Activated CD4-positive, alpha-beta T cell treated with anti-CD3 and anti-CD28 coated beads, Interleukin-2, amount 10 ng/mL, durations not matched to agents 7 days and 5 days (primary cell): ENCODE measurements around the gene CARD11. TPM values are rescaled to one million over a fixed set of nuclear protein-coding genes. Genes with fewer than 3 reads are reported as not detected.

Source experiments
- CTCF ChIA-PET: fragments of 350-600 bp; sonication (Branson Sonifier 250); formaldehyde crosslinking; loops from one replicate; lab custom pipeline; 2021; ENCODE audit warnings: antibody characterized with exemption; lab: Charles Lee
- POLR2A ChIA-PET: fragments of 350-600 bp; sonication (Branson Sonifier 250); formaldehyde crosslinking; loops from one replicate; lab custom pipeline; 2021; ENCODE audit warnings: antibody characterized with exemption; lab: Charles Lee
- DNase-seq: peaks from one replicate; pipeline ENCODE4 v3.0.0-alpha.2; 2020
- H3K27ac Mint-ChIP-seq: one replicate; pipeline ENCODE4 v1.8.0; 2021; ENCODE audit warnings: mild to moderate bottlenecking, moderate library complexity, mixed read lengths
- H3K27me3 Mint-ChIP-seq: one replicate; pipeline ENCODE4 v1.8.0; 2021; ENCODE audit warnings: mixed read lengths
- H3K36me3 Mint-ChIP-seq: one replicate; pipeline ENCODE4 v1.8.0; 2021; ENCODE audit warnings: low read depth, mixed read lengths
- H3K4me1 Mint-ChIP-seq: one replicate; pipeline ENCODE4 v1.8.0; 2021; ENCODE audit warnings: mixed read lengths
- H3K4me3 Mint-ChIP-seq: one replicate; pipeline ENCODE4 v1.8.0; 2021; ENCODE audit warnings: mild to moderate bottlenecking, moderate library complexity, mixed read lengths
- H3K9me3 Mint-ChIP-seq: one replicate; pipeline ENCODE4 v1.8.0; 2021; ENCODE audit warnings: mixed read lengths
- total RNA-seq, 2 experiments: library from RNA; stranded (reverse); gene quantifications; one replicate each; pipeline ENCODE4 v1.2.3, GENCODE V29; 2021

Gene CARD11
- total RNA-seq, 2 experiments from 2014 or later, result 160 to 167 TPM

- no peak for DNase-seq
- POLR2A ChIA-PET, result no interaction called here
- Mint-ChIP-seq H3K27me3 (no peaks in the 10 kb centered on the region), H3K27ac (no peak overlapping the region), H3K4me1 (no peaks in the 10 kb centered on the region), H3K4me3 (no peak overlapping the region), H3K9me3 (no peaks in the 10 kb centered on the region), H3K36me3 (peaks cover 60% of the 10 kb centered on the region)
- CTCF ChIA-PET, result interaction anchor here (1.1 kb wide), 1 partner anchor 182 kb away, joined by 3 read pairs; no protein-coding TSS in a partner anchor
Measured at GRCh38 chr7:2909471-2910039, 134.1 kb downstream of the CARD11 start.

GRCh38 chr7:2909043-2909442, 134.6 kb downstream of the CARD11 start:
- POLR2A ChIA-PET, result no interaction called here
- peaks cover 2% of the 10 kb centered on the region for H3K4me1 Mint-ChIP-seq
- CTCF ChIA-PET, result interaction anchor here (0.7 to 1.1 kb wide), 2 partner anchors 182 to 264 kb away, joined by 3 to 6 read pairs; no protein-coding TSS in a partner anchor
- H3K27me3 Mint-ChIP-seq, result no peaks in the 10 kb centered on the region
- peaks cover 64% of the 10 kb centered on the region for H3K36me3 Mint-ChIP-seq
- no peak overlapping the region for H3K27ac Mint-ChIP-seq
- no peak overlapping the region for H3K4me3 Mint-ChIP-seq
- H3K9me3 Mint-ChIP-seq, result no peaks in the 10 kb centered on the region
- DNase-seq, result no peak

GRCh38 chr7:2908103-2908683, 135.5 kb downstream of the CARD11 start:
- Mint-ChIP-seq H3K36me3 (peaks cover 64% of the 10 kb centered on the region), H3K27ac (no peak overlapping the region), H3K27me3 (no peaks in the 10 kb centered on the region), H3K9me3 (no peaks in the 10 kb centered on the region), H3K4me3 (no peak overlapping the region), H3K4me1 (peaks cover 11% of the 10 kb centered on the region)
- ChIA-PET CTCF (interaction anchor here (1.1 kb wide), 1 partner anchor 183 kb away, joined by 3 read pairs; no protein-coding TSS in a partner anchor), POLR2A (no interaction called here)
- DNase-seq, result no peak

DNA sequence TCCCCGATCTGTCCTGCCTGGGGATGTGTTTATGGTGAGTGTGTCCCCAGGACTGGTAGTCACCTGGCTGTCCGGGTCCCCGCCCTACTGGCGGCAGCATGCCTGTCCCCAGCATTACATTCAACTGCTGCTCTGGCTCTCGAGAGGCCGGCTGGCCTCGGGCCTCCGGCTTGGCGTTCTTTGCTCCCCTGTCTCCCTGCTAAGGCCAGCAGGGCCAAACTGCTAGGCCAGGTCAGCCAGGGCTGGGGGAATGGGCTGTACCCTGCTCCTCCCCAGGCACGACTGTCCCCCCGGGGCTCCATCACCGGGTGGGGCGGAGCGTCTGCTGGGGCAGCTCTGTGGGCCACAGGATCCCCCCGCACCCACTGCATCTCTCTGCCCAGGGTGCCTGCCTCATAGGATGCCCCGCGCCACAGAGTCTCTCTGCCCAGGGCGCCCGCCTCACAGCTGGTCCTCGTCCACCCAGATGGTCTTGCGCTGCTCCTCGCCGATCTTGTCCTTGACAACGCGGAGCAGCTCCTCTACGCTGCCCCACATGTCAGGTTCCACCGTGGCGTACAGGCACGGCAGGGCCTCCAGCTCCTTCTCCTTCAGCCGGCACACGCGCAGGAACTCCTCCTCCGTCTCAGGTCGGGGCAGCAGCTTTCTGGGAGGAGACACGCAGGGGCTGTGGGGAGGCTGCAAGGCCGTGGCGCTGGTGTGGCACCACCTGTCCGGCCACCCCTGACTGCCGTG, 137.3 kb downstream of the CARD11 start:
- H3K27ac Mint-ChIP-seq, result no peak overlapping the region
- ChIA-PET CTCF (interaction anchor here (1.0 to 4.0 kb wide), 2 partner anchors 12 to 16 kb away, joined by 3 to 18 read pairs; no protein-coding TSS in a partner anchor), POLR2A (no interaction called here)
- no peaks in the 10 kb centered on the region for H3K27me3 Mint-ChIP-seq
- peaks cover 26% of the 10 kb centered on the region for H3K4me1 Mint-ChIP-seq
- no peaks in the 10 kb centered on the region for H3K9me3 Mint-ChIP-seq
- no peak overlapping the region for H3K4me3 Mint-ChIP-seq
- H3K36me3 Mint-ChIP-seq, result peaks cover 64% of the 10 kb centered on the region
- DNase-seq, result no peak

DNA sequence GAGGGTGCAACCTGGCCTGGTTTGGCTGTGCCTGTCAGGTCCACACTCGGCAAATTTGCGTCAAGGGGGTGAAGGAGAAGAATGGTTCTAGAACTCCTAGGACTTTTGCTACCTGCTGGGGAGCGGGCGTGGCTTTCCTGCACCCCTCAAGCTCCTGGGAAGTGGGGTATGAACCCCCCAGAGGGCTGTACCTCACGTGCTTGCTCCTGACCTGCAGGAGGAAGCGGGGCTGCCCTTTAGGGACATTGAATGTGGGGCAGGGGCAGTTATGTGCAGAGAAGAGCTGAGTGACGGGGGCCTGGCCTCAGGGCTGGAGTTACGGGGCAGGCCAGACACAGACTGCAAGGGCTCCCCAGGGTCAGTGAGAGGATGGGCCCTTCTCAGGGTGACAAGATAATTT, 138.2 kb downstream of the CARD11 start:
- H3K9me3 Mint-ChIP-seq, result no peaks in the 10 kb centered on the region
- no peak overlapping the region for H3K4me3 Mint-ChIP-seq
- H3K36me3 Mint-ChIP-seq, result peaks cover 61% of the 10 kb centered on the region
- H3K27ac Mint-ChIP-seq, result no peak overlapping the region
- no peak for DNase-seq
- POLR2A ChIA-PET, result no interaction called here
- CTCF ChIA-PET, result interaction anchor here (4.0 kb wide), 1 partner anchor 11 kb away, joined by 18 read pairs; no protein-coding TSS in a partner anchor
- H3K4me1 Mint-ChIP-seq, result peaks cover 28% of the 10 kb centered on the region
- H3K27me3 Mint-ChIP-seq, result no peaks in the 10 kb centered on the region

DNA sequence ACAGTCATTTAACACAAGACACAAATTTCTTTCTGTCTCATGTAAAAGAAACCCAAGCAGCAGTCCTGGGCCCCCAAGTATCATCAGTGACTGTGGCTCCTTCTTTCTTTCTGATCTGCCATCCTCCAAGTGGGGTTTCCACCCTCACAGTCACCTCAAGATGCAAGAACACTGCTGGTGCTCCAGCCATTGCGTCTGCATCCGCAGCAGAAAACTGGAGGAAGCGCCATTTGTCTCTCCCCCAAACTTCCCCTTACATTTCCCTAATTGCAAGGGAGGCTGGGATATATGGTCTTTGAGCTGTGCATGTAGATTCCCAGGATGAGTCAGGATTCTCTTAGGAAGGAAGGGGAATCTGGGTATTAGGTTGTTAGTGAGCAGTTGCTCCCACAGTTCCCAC, 138.6 kb downstream of the CARD11 start:
- H3K4me1 Mint-ChIP-seq, result peaks cover 28% of the 10 kb centered on the region
- CTCF ChIA-PET, result interaction anchor here (1.4 to 4.0 kb wide), 2 partner anchors 11 to 214 kb away, joined by 3 to 18 read pairs; no protein-coding TSS in a partner anchor

DNA sequence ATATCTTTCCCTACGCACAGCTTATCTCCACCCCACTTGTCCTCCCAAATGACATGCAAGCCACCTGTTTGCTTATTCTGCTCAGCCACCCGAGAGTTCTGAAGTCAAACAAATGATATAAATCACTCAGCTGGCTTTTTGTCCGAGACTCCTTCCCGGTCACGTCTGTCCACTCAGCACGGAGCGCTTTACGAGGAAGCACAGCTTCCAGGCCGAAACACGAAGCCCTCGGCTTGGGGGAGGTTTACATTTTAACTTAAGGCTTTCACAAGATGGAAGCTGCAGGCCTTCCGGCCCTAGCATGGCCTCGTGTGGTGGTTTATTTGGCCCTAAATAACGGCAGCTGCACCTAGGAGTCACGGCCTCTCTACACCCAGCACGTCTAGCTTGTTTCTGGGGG, 139.5 kb downstream of the CARD11 start:
- ChIA-PET POLR2A (interaction anchor here (0.6 kb wide), 1 partner anchor 497 kb away, joined by 3 read pairs; no protein-coding TSS in a partner anchor), CTCF (interaction anchor here (0.6 to 4.0 kb wide), 4 partner anchors 10 to 215 kb away, joined by 3 to 18 read pairs (median 3); no protein-coding TSS in a partner anchor)
- DNase-seq, result no peak
- Mint-ChIP-seq H3K9me3 (no peaks in the 10 kb centered on the region), H3K4me1 (peaks cover 28% of the 10 kb centered on the region), H3K27ac (peak overlapping the region; percentile 25), H3K4me3 (no peak overlapping the region), H3K36me3 (peaks cover 54% of the 10 kb centered on the region), H3K27me3 (no peaks in the 10 kb centered on the region)

More for the DNA sequence above, 138.6 kb downstream of the CARD11 start:
- POLR2A ChIA-PET, result no interaction called here
- Mint-ChIP-seq H3K36me3 (peaks cover 59% of the 10 kb centered on the region), H3K4me3 (no peak overlapping the region), H3K27me3 (no peaks in the 10 kb centered on the region), H3K27ac (no peak overlapping the region), H3K9me3 (no peaks in the 10 kb centered on the region)
- DNase-seq, result no peak

DNA sequence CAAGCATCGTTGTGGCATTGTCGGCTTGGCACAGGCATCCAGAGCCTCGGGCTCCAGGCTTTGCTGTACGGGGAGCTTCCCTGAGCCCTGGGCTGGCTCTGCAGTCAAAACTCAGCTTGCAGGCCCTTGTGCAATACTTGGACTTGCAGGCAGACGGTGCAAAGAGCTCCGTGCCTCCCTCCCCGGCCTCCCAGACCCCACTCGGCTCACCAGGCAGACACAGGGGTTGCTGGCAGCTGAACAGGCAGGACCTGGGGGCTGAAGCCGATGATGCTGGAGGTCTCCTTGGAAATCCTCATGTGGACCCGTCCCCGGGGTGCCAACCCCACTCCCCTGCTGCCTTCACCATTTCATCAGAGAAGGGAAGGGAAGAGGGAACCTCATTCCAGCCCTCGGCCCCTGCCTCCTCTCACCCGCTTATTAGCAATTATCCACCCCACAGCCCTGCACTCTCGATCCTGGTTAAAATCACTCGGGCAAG, 139.9 kb downstream of the CARD11 start:
- Mint-ChIP-seq H3K27me3 (no peaks in the 10 kb centered on the region), H3K27ac (peak overlapping the region; percentile 88), H3K9me3 (no peaks in the 10 kb centered on the region), H3K36me3 (peaks cover 54% of the 10 kb centered on the region), H3K4me3 (no peak overlapping the region), H3K4me1 (peaks cover 28% of the 10 kb centered on the region)
- POLR2A ChIA-PET, result no interaction called here
- no peak for DNase-seq
- CTCF ChIA-PET, result interaction anchor here (0.6 to 4.0 kb wide), 8 partner anchors 8 to 216 kb away, joined by 3 to 18 read pairs (median 3); no protein-coding TSS in a partner anchor

DNA sequence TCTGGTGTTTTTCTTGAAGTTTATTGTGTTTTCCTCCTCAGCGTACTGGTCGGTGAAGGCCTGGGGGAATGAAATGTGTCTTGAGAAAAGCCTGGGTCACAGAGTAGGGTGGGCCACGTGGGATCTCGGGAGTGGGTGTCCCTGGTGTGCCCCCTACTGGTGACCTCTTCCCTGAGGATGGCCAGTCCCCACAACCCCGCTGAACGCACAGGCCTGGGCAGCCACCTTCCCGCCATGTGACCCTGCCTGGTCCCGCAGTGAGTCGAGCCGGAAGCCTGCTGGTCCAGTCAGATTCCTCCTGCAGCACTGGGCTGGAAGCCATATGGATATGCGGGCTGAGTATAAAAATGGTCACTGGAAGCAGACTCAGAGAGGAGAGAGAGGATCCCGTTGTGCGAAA, 146.6 kb downstream of the CARD11 start:
- H3K36me3 Mint-ChIP-seq, result peaks cover 5% of the 10 kb centered on the region
- H3K9me3 Mint-ChIP-seq, result no peaks in the 10 kb centered on the region
- H3K27me3 Mint-ChIP-seq, result no peaks in the 10 kb centered on the region
- H3K4me1 Mint-ChIP-seq, result peaks cover 34% of the 10 kb centered on the region
- H3K4me3 Mint-ChIP-seq, result no peak overlapping the region
- POLR2A ChIA-PET, result no interaction called here
- H3K27ac Mint-ChIP-seq, result no peak overlapping the region
- DNase-seq, result no peak
- CTCF ChIA-PET, result no interaction called here

DNA sequence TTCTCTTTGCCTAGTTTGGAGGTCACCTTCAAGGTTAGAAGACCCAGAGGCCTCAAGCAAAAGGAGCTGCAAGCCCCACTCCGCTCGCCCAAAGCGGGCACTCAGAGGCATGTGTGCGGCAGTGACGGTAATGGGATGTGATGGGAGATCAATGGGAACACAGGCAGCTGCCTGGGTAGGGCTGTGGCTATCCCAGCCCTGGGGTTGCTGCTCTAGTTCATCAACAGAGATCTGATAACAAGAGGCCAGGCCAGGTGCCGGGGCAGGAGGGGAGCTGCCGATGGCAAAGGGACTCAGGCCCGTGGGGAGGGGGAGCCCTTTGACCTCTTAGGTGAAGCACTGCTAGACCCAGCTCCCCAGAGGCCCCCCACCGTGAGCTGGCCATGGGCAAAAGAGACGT, 147.5 kb downstream of the CARD11 start:
- Mint-ChIP-seq H3K4me3 (no peak overlapping the region), H3K9me3 (no peaks in the 10 kb centered on the region), H3K27me3 (no peaks in the 10 kb centered on the region), H3K4me1 (peaks cover 28% of the 10 kb centered on the region), H3K36me3 (peaks cover 1% of the 10 kb centered on the region), H3K27ac (peak overlapping the region; percentile 65)
- ChIA-PET POLR2A (no interaction called here), CTCF (interaction anchor here (0.6 to 1.3 kb wide), 2 partner anchors 169 to 205 kb away, joined by 4 read pairs; no protein-coding TSS in a partner anchor)
- DNase-seq, result no peak

DNA sequence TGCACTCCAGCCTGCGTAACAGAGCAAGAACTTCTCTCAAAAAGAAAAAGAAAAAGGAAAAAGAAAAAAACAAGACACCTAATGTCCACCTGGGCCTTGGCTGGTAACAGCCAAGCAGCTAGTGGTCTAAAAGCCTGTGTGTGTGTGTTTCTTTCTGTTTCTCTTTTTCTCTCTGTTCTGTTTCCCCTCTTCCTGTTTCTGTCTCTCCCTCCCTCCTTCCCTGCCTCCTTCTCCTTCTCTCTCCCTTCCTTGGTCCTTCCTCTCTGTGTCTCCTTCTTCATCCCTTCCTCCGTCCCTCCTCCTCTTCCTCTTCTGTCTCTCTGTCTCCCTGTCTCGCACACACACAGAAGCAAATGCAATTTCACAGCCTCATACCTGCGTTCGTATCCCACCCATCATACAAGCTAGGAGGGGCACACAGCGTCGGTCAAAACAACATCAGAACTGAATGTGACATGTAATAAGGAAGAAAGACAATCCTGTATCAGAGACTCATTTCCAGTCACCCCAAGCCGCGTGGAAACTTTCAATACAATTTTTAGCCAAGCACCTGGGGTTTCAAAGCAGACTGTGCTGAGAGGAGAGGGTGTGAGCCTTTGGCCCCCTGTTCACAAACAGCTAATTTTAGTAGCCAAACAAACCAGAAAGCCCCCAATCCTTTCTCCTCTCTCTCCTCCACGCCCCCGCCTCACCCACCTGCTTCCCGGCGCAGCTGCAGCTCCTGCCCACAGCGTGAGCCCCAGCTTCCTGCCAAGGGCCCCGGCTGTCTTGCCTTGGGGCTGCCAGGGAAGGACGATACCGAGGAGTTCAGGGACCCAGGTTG, 149.3 kb downstream of the CARD11 start:
- ChIA-PET POLR2A (interaction anchor here (0.6 to 1.1 kb wide), 4 partner anchors 38 to 269 kb away, joined by 3 to 9 read pairs (median 4); no protein-coding TSS in a partner anchor), CTCF (interaction anchor here (0.6 to 2.6 kb wide), 11 partner anchors 9 to 407 kb away, joined by 3 to 18 read pairs (median 3); partner anchors contain the start of gene SDK1)
- Mint-ChIP-seq H3K27me3 (no peaks in the 10 kb centered on the region), H3K27ac (peak overlapping the region; percentile 89), H3K4me1 (peaks cover 28% of the 10 kb centered on the region), H3K36me3 (no peaks in the 10 kb centered on the region), H3K4me3 (peak overlapping the region; percentile 66), H3K9me3 (no peaks in the 10 kb centered on the region)
- peak; percentile 60 for DNase-seq
